ENCODE data around the gene WDR5.
"Not testable (repeated sequence)": the region's sequence is repeated elsewhere in the genome, so short reads cannot be mapped to it uniquely, and the experiment has no call there.

WDR5 gene

GRCh38 chr9:134101623-134102149 lies 34.2 kb upstream of the WDR5 start:
- no peak for DNase-seq
- TF ChIP-seq, protein P1, sequence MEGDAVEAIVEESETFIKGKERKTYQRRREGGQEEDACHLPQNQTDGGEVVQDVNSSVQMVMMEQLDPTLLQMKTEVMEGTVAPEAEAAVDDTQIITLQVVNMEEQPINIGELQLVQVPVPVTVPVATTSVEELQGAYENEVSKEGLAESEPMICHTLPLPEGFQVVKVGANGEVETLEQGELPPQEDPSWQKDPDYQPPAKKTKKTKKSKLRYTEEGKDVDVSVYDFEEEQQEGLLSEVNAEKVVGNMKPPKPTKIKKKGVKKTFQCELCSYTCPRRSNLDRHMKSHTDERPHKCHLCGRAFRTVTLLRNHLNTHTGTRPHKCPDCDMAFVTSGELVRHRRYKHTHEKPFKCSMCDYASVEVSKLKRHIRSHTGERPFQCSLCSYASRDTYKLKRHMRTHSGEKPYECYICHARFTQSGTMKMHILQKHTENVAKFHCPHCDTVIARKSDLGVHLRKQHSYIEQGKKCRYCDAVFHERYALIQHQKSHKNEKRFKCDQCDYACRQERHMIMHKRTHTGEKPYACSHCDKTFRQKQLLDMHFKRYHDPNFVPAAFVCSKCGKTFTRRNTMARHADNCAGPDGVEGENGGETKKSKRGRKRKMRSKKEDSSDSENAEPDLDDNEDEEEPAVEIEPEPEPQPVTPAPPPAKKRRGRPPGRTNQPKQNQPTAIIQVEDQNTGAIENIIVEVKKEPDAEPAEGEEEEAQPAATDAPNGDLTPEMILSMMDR (IDR thresholded peaks at IDR 0.05; ENCODE audit: low read depth, low read length, missing control alignments) = no peak
- Histone ChIP-seq H3K4me3 (ENCODE audit: low read depth, low read length) (no peak overlapping the region), H3K27ac (no peak overlapping the region), H3K36me3 (replicated peaks) (no peaks in the 10 kb centered on the region), H3K27me3 (replicated peaks) (no peaks in the 10 kb centered on the region)
- in situ Hi-C loops (cut with HindIII; ENCODE audit: low pct_ligation_motif_present, low sequenced_read_pairs) = no loop called here

GRCh38 chr9:134103391-134103998 lies 32.4 kb upstream of the WDR5 start:
- in situ Hi-C loops (cut with HindIII; ENCODE audit: low pct_ligation_motif_present, low sequenced_read_pairs) = no loop called here

GRCh38 chr9:134111064-134111463 lies 24.8 kb upstream of the WDR5 start:
- DNase-seq = no peak
- Histone ChIP-seq H3K4me3 (ENCODE audit: low read depth, low read length) (no peak overlapping the region), H3K27me3 (replicated peaks) (no peaks in the 10 kb centered on the region), H3K36me3 (replicated peaks) (no peaks in the 10 kb centered on the region), H3K27ac (no peak overlapping the region)
- TF ChIP-seq, protein P1 (IDR thresholded peaks at IDR 0.05; ENCODE audit: low read depth, low read length, missing control alignments) = no peak
- in situ Hi-C loops (cut with HindIII; ENCODE audit: low pct_ligation_motif_present, low sequenced_read_pairs) = no loop called here

More at GRCh38 chr9:134103391-134103998, 32.4 kb upstream of the WDR5 start:
- DNase-seq = no peak
- no peak overlapping the region for H3K27ac ChIP-seq
- H3K36me3 ChIP-seq (replicated peaks) = no peaks in the 10 kb centered on the region
- TF ChIP-seq, protein P1 (IDR thresholded peaks at IDR 0.05; ENCODE audit: low read depth, low read length, missing control alignments) = no peak
- H3K27me3 ChIP-seq (replicated peaks) = no peaks in the 10 kb centered on the region
- H3K4me3 ChIP-seq (ENCODE audit: low read depth, low read length) = no peak overlapping the region

- no peak for DNase-seq
- in situ Hi-C loops (cut with HindIII; ENCODE audit: low pct_ligation_motif_present, low sequenced_read_pairs) = no loop called here
- TF ChIP-seq, protein P1 (IDR thresholded peaks at IDR 0.05; ENCODE audit: low read depth, low read length, missing control alignments) = no peak
- H3K4me3 ChIP-seq (ENCODE audit: low read depth, low read length) = no peak overlapping the region
- H3K27ac ChIP-seq = no peak overlapping the region
- H3K27me3 ChIP-seq (replicated peaks) = no peaks in the 10 kb centered on the region
- H3K36me3 ChIP-seq (replicated peaks) = no peaks in the 10 kb centered on the region
Observed at GRCh38 chr9:134112561-134112960, 23.3 kb upstream of the WDR5 start.

- H3K36me3 ChIP-seq (replicated peaks); H3K27me3 ChIP-seq (replicated peaks); DNase-seq; H3K27ac ChIP-seq; H3K4me3 ChIP-seq (ENCODE audit: low read depth, low read length); in situ Hi-C loops (cut with HindIII; ENCODE audit: low pct_ligation_motif_present, low sequenced_read_pairs): not testable (repeated sequence)
Observed at GRCh38 chr9:134118972-134119371, 16.9 kb upstream of the WDR5 start.

GRCh38 chr9:134123764-134124128 lies 12.1 kb upstream of the WDR5 start:
- in situ Hi-C loops (cut with HindIII; ENCODE audit: low pct_ligation_motif_present, low sequenced_read_pairs) = no loop called here
- H3K27me3 ChIP-seq (replicated peaks) = no peaks in the 10 kb centered on the region
- no peak overlapping the region for H3K4me3 ChIP-seq (ENCODE audit: low read depth, low read length)
- TF ChIP-seq, protein P1 (IDR thresholded peaks at IDR 0.05; ENCODE audit: low read depth, low read length, missing control alignments) = no peak
- H3K27ac ChIP-seq = no peak overlapping the region
- DNase-seq = no peak
- no peaks in the 10 kb centered on the region for H3K36me3 ChIP-seq (replicated peaks)

Measured in brain microvascular endothelial cell (primary cell).